ENCODE data around the gene PDHX. TPM values are rescaled to one million over a fixed set of nuclear protein-coding genes. Genes with fewer than 3 reads are reported as not detected.
"Not testable (repeated sequence)": the region's sequence is repeated elsewhere in the genome, so short reads cannot be mapped to it uniquely, and the experiment has no call there.

Gene PDHX
- total RNA-seq, 1 experiment from 2014 or later: 99.9 TPM

GRCh38 chr11:34890812-34891211 lies 25.6 kb upstream of the PDHX start:
- no TSS peak for BruUV-seq (replicated peaks)
- intact Hi-C loops (cut with micrococcal nuclease; ENCODE audit: unreplicated experiment): loop anchor here (2.0 to 10.0 kb wide), 3 partner anchors 304 to 526 kb away; partner anchors contain the start of gene ELF5
- TF ChIP-seq CTCF (conservative IDR thresholded peaks at IDR 0.05; ENCODE audit: low read depth, low read length): peak; percentile 74
- no peak for TF ChIP-seq EZH2 (IDR thresholded peaks at IDR 0.05; ENCODE audit: borderline replicate concordance, low read depth, low read length, poor library complexity, severe bottlenecking)
- Histone ChIP-seq H3K27ac (ENCODE audit: low read depth, low read length, poor library complexity, severe bottlenecking) (no peak overlapping the region), H3K27me3 (replicated peaks; ENCODE audit: insufficient read depth, low read depth, low read length, poor library complexity) (no peaks in the 10 kb centered on the region), H3K9me3 (ENCODE audit: low read depth, low read length, poor library complexity, severe bottlenecking) (no peaks in the 10 kb centered on the region), H3K4me3 (ENCODE audit: low read depth, low read length, poor library complexity, severe bottlenecking) (no peak overlapping the region), H3K36me3 (ENCODE audit: insufficient read depth, low read length, poor library complexity, severe bottlenecking) (peaks cover 5% of the 10 kb centered on the region), H3K4me1 (ENCODE audit: insufficient read depth, low read length, poor library complexity, severe bottlenecking) (no peaks in the 10 kb centered on the region)
- CTCF ChIA-PET: interaction anchor here (0.6 to 1.0 kb wide), 2 partner anchors 12 to 326 kb away, joined by 3 read pairs; no protein-coding TSS in a partner anchor
- POLR2A ChIA-PET (ENCODE audit: low non-redundant PET): no interaction called here
- peak; percentile 67 for DNase-seq (ENCODE audit: low spot score)

GRCh38 chr11:34891611-34892010 lies 24.8 kb upstream of the PDHX start:
- H3K36me3 ChIP-seq (ENCODE audit: insufficient read depth, low read length, poor library complexity, severe bottlenecking): peaks cover 5% of the 10 kb centered on the region
- POLR2A ChIA-PET (ENCODE audit: low non-redundant PET): no interaction called here
- no peak overlapping the region for H3K4me3 ChIP-seq (ENCODE audit: low read depth, low read length, poor library complexity, severe bottlenecking)
- intact Hi-C loops (cut with micrococcal nuclease; ENCODE audit: unreplicated experiment): loop anchor here (2.0 to 10.0 kb wide), 3 partner anchors 305 to 527 kb away; partner anchors contain the start of gene ELF5
- no peaks in the 10 kb centered on the region for H3K4me1 ChIP-seq (ENCODE audit: insufficient read depth, low read length, poor library complexity, severe bottlenecking)
- CTCF ChIA-PET: interaction anchor here (0.6 to 1.0 kb wide), 3 partner anchors 11 to 717 kb away, joined by 3 read pairs; no protein-coding TSS in a partner anchor
- no peaks in the 10 kb centered on the region for H3K27me3 ChIP-seq (replicated peaks; ENCODE audit: insufficient read depth, low read depth, low read length, poor library complexity)
- BruUV-seq (replicated peaks): no TSS peak
- no peaks in the 10 kb centered on the region for H3K9me3 ChIP-seq (ENCODE audit: low read depth, low read length, poor library complexity, severe bottlenecking)
- no peak for DNase-seq (ENCODE audit: low spot score)
- no peak for TF ChIP-seq CTCF (conservative IDR thresholded peaks at IDR 0.05; ENCODE audit: low read depth, low read length)
- no peak for TF ChIP-seq EZH2 (IDR thresholded peaks at IDR 0.05; ENCODE audit: borderline replicate concordance, low read depth, low read length, poor library complexity, severe bottlenecking)
- no peak overlapping the region for H3K27ac ChIP-seq (ENCODE audit: low read depth, low read length, poor library complexity, severe bottlenecking)

GRCh38 chr11:34893416-34893815 lies 23.0 kb upstream of the PDHX start:
- Histone ChIP-seq H3K27ac (ENCODE audit: low read depth, low read length, poor library complexity, severe bottlenecking) (no peak overlapping the region), H3K36me3 (ENCODE audit: insufficient read depth, low read length, poor library complexity, severe bottlenecking) (no peaks in the 10 kb centered on the region), H3K27me3 (replicated peaks; ENCODE audit: insufficient read depth, low read depth, low read length, poor library complexity) (no peaks in the 10 kb centered on the region), H3K9me3 (ENCODE audit: low read depth, low read length, poor library complexity, severe bottlenecking) (peaks cover 10% of the 10 kb centered on the region), H3K4me3 (ENCODE audit: low read depth, low read length, poor library complexity, severe bottlenecking) (no peak overlapping the region), H3K4me1 (ENCODE audit: insufficient read depth, low read length, poor library complexity, severe bottlenecking) (no peaks in the 10 kb centered on the region)
- no TSS peak for BruUV-seq (replicated peaks)
- POLR2A ChIA-PET (ENCODE audit: low non-redundant PET): no interaction called here
- CTCF ChIA-PET: no interaction called here
- no peak for DNase-seq (ENCODE audit: low spot score)
- intact Hi-C loops (cut with micrococcal nuclease; ENCODE audit: unreplicated experiment): loop anchor here (10.0 kb wide), 1 partner anchor 529 kb away; no protein-coding TSS in a partner anchor
- no peak for TF ChIP-seq EZH2 (IDR thresholded peaks at IDR 0.05; ENCODE audit: borderline replicate concordance, low read depth, low read length, poor library complexity, severe bottlenecking)
- no peak for TF ChIP-seq CTCF (conservative IDR thresholded peaks at IDR 0.05; ENCODE audit: low read depth, low read length)

- H3K4me3 ChIP-seq (ENCODE audit: low read depth, low read length, poor library complexity, severe bottlenecking); H3K27ac ChIP-seq (ENCODE audit: low read depth, low read length, poor library complexity, severe bottlenecking); BruUV-seq (replicated peaks); H3K27me3 ChIP-seq (replicated peaks; ENCODE audit: insufficient read depth, low read depth, low read length, poor library complexity); DNase-seq (ENCODE audit: low spot score); H3K36me3 ChIP-seq (ENCODE audit: insufficient read depth, low read length, poor library complexity, severe bottlenecking); CTCF ChIA-PET; POLR2A ChIA-PET (ENCODE audit: low non-redundant PET); H3K4me1 ChIP-seq (ENCODE audit: insufficient read depth, low read length, poor library complexity, severe bottlenecking): not testable (repeated sequence)
- intact Hi-C loops (cut with micrococcal nuclease; ENCODE audit: unreplicated experiment): loop anchor here (10.0 kb wide), 1 partner anchor 531 kb away; no protein-coding TSS in a partner anchor
- H3K9me3 ChIP-seq (ENCODE audit: low read depth, low read length, poor library complexity, severe bottlenecking): peaks cover 35% of the 10 kb centered on the region
Observed at GRCh38 chr11:34896191-34896590, 20.2 kb upstream of the PDHX start.
